ENCODE results near the gene KCP. TPM values are rescaled to one million over a fixed set of nuclear protein-coding genes. Genes with fewer than 3 reads are reported as not detected.

The KCP gene
- total and polyA plus RNA-seq, 10 of the 15 experiments (the other 5 are each of a cell fraction or from before 2014, with no cell fraction given), result 0.05 to 7.8 (median 2.5) TPM

- BruUV-seq (replicated peaks), result no TSS peak
- no peak for FAIRE-seq
- Histone ChIP-seq H3K9me3 (replicated peaks; ENCODE audit: control insufficient read depth, insufficient read depth, low read length) (no peaks in the 10 kb centered on the region), H4K20me1 (ENCODE audit: control insufficient read depth, insufficient read depth) (no peaks in the 10 kb centered on the region), H3K4me3 (no peak overlapping the region), H3K27me3 (replicated peaks in 1 of 2; ENCODE audit: control insufficient read depth in 2 of 2, insufficient read depth in 2 of 2, low read length in 1 of 2) (no peaks in the 10 kb centered on the region), H3K36me3 (ENCODE audit: control insufficient read depth in 2 of 2, insufficient read depth in 2 of 2, low read length in 1 of 2) (no peaks in the 10 kb centered on the region), H2AFZ (ENCODE audit: control insufficient read depth, low read depth, low read length) (no peak overlapping the region), H3K27ac (ENCODE audit: control insufficient read depth, insufficient read depth) (no peak overlapping the region), H3K79me2 (ENCODE audit: control insufficient read depth, insufficient read depth, low read length) (no peaks in the 10 kb centered on the region), H3K4me1 (ENCODE audit: control insufficient read depth, insufficient read depth, low read length) (no peaks in the 10 kb centered on the region), H3K9ac (ENCODE audit: control insufficient read depth, insufficient read depth, low read length) (no peak overlapping the region), H3K4me2 (ENCODE audit: control insufficient read depth, insufficient read depth) (no peak overlapping the region)
- SMC1A ChIA-PET (ENCODE audit: uncharacterized antibody, unreplicated experiment), result no interaction called here
- intact Hi-C loops (cut with micrococcal nuclease; ENCODE audit: unreplicated experiment) (no loop called here), in situ Hi-C loops (cut with MboI) (no loop called here)
- no peak for TF ChIP-seq MTA2 (IDR thresholded peaks at IDR 0.05; ENCODE audit: low read depth)
- TF ChIP-seq, protein P1, sequence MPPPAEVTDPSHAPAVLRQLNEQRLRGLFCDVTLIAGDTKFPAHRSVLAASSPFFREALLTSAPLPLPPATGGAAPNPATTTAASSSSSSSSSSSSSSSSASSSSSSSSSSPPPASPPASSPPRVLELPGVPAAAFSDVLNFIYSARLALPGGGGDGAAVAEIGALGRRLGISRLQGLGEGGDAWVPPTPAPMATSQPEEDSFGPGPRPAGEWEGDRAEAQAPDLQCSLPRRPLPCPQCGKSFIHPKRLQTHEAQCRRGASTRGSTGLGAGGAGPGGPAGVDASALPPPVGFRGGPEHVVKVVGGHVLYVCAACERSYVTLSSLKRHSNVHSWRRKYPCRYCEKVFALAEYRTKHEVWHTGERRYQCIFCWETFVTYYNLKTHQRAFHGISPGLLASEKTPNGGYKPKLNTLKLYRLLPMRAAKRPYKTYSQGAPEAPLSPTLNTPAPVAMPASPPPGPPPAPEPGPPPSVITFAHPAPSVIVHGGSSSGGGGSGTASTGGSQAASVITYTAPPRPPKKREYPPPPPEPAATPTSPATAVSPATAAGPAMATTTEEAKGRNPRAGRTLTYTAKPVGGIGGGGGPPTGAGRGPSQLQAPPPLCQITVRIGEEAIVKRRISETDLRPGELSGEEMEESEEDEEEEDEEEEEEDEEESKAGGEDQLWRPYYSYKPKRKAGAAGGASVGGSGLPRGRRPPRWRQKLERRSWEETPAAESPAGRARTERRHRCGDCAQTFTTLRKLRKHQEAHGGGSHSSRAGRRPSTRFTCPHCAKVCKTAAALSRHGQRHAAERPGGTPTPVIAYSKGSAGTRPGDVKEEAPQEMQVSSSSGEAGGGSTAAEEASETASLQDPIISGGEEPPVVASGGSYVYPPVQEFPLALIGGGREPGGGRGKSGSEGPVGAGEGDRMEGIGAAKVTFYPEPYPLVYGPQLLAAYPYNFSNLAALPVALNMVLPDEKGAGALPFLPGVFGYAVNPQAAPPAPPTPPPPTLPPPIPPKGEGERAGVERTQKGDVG (CRISPR knock-in tag; IDR thresholded peaks at IDR 0.05), result no peak
- TF ChIP-seq MYC (IDR thresholded peaks at IDR 0.05; ENCODE audit: insufficient read depth, insufficient read length, insufficient replicate concordance, low read length, severe bottlenecking), result no peak
- TF ChIP-seq POU2F2 (IDR thresholded peaks at IDR 0.05; ENCODE audit: borderline replicate concordance, low read depth, low read length), result no peak
- no peak for TF ChIP-seq MYB (IDR thresholded peaks at IDR 0.05; ENCODE audit: borderline replicate concordance, low read depth, low read length)
- TF ChIP-seq, protein P2, sequence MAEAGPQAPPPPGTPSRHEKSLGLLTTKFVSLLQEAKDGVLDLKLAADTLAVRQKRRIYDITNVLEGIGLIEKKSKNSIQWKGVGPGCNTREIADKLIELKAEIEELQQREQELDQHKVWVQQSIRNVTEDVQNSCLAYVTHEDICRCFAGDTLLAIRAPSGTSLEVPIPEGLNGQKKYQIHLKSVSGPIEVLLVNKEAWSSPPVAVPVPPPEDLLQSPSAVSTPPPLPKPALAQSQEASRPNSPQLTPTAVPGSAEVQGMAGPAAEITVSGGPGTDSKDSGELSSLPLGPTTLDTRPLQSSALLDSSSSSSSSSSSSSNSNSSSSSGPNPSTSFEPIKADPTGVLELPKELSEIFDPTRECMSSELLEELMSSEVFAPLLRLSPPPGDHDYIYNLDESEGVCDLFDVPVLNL (IDR thresholded peaks at IDR 0.05; ENCODE audit: low read depth, low read length), result no peak
- no peak for TF ChIP-seq SMAD1 (IDR thresholded peaks at IDR 0.05; ENCODE audit: low read depth, partially characterized antibody)
- no peak for TF ChIP-seq RAD51 (IDR thresholded peaks at IDR 0.05)
- no peak for TF ChIP-seq TAF1 (IDR thresholded peaks at IDR 0.05; ENCODE audit: borderline replicate concordance, low read depth, low read length)
- no peak for TF ChIP-seq MXI1 (IDR thresholded peaks at IDR 0.05; ENCODE audit: low read depth, low read length)
- TF ChIP-seq SRF (IDR thresholded peaks at IDR 0.05; ENCODE audit: low read depth in 2 of 2, low read length in 2 of 2), result no peak
- CTCF ChIA-PET, result no interaction called here
- RAD21 ChIA-PET (ENCODE audit: unreplicated experiment), result no interaction called here
- POLR2A ChIA-PET, result no interaction called here
- DNase-seq (ENCODE audit: low read depth, low spot score), result no peak
- WGBS (ENCODE audit: insufficient coverage, insufficient replicate concordance, low lambda C conversion rate, missing lambda C conversion rate), result 53% methylated on average over 26 of the region's 31 CpGs
- no peak for ATAC-seq
Measured at GRCh38 chr7:128848289-128849155, 62.0 kb downstream of the KCP start.

Measured in GM12878 (cell line).